Stimulated activated memory B cell treated with anti-CD40 and anti-IgM and Interleukin-4, amounts not matched to agents 10 μg/mL and 1 μg/mL and 100 μg/mL, for 72 hours (primary cell): ENCODE data around the gene PEA15.

Experiments
- ATAC-seq: fragments of 150-1000 bp; cut with Tn5 transposase; 2 replicates; pipeline ENCODE4 v1.10.0; 2021
- H3K27ac Mint-ChIP-seq: one replicate; pipeline ENCODE4 v1.8.0; 2022; ENCODE audit warnings: mild to moderate bottlenecking, mixed read lengths
- H3K27me3 Mint-ChIP-seq: one replicate; pipeline ENCODE4 v1.8.0; 2022; ENCODE audit warnings: mixed read lengths
- H3K36me3 Mint-ChIP-seq: one replicate; pipeline ENCODE4 v1.8.0; 2022; ENCODE audit warnings: mixed read lengths
- H3K4me1 Mint-ChIP-seq: one replicate; pipeline ENCODE4 v1.8.0; 2022; ENCODE audit warnings: mixed read lengths
- H3K4me3 Mint-ChIP-seq: one replicate; pipeline ENCODE4 v1.8.0; 2022; ENCODE audit warnings: mild to moderate bottlenecking, moderate library complexity, mixed read lengths
- H3K9me3 Mint-ChIP-seq: one replicate; pipeline ENCODE4 v1.8.0; 2022; ENCODE audit warnings: mixed read lengths

Gene PEA15

DNA sequence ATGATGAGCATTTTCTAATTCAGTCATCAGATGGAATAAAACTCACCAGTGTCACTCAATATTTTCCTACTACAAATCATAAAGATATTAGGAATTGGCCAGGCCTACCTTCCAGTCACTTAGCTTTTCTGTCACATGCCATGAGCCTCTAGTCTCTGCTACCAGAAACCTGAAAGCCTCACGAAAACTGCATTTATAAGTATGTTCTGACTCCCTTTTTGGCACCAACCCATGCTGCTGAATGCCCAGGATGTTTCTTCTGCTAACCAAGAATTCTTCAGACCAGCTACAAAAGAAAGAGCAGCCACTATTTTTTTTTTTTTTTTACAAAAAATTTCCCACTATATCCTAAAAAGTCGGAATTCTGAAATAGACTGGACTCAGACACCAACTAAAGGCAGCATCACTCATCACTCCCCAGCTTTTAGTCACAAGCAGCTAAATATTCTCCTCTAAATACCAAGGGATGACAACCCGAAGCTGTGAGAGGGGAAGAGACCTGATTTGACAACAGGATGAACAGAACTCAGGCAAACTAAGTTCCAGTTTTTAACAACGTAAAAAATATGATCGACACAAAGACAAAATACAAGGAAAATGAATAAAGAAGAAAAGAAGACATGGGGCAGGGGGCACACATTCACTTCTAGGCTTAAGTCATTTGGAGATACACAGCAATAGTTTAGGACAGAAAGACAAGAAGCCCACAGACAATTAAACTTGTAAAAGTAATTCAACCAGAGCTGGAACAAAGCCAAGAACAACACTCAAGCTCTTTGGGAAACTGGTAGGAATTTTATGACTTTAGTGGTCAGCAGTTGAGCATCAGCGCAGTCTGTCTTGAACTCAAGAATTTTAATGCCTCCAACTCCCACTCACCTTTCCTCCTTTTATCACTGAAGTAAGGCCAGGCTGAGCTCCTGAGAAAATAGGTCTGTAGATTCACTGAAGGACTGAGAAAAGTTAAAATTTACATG is 55.5 kb downstream of the PEA15 start:
- ATAC-seq, result no peak
- Mint-ChIP-seq H3K36me3 (peaks cover 11% of the 10 kb centered on the region), H3K4me3 (peak overlapping the region; percentile 98), H3K4me1 (peaks cover 52% of the 10 kb centered on the region), H3K9me3 (no peaks in the 10 kb centered on the region), H3K27me3 (no peaks in the 10 kb centered on the region), H3K27ac (peak overlapping the region; percentile 99)

DNA sequence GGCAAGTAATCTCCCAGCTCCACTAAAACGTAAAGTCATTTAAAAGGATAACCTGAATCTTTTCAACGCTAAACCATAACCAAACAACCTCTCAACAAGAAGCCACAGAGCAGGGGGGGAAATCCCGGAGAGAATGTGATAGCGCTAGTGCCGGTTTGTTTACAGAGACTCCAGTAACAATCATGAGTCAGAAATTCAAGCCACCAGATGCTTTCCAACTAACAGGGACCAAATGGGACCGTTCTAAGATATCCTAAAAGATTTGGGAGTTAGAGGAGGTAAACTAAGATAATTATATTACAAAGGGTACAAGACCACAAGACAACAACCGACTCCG is 56.3 kb downstream of the PEA15 start:
- ATAC-seq, result peak; percentile 59
- H3K4me3 Mint-ChIP-seq, result peak overlapping the region; percentile 98
- peak overlapping the region; percentile 99 for H3K27ac Mint-ChIP-seq
- peaks cover 11% of the 10 kb centered on the region for H3K36me3 Mint-ChIP-seq
- peaks cover 52% of the 10 kb centered on the region for H3K4me1 Mint-ChIP-seq
- no peaks in the 10 kb centered on the region for H3K9me3 Mint-ChIP-seq
- no peaks in the 10 kb centered on the region for H3K27me3 Mint-ChIP-seq

DNA sequence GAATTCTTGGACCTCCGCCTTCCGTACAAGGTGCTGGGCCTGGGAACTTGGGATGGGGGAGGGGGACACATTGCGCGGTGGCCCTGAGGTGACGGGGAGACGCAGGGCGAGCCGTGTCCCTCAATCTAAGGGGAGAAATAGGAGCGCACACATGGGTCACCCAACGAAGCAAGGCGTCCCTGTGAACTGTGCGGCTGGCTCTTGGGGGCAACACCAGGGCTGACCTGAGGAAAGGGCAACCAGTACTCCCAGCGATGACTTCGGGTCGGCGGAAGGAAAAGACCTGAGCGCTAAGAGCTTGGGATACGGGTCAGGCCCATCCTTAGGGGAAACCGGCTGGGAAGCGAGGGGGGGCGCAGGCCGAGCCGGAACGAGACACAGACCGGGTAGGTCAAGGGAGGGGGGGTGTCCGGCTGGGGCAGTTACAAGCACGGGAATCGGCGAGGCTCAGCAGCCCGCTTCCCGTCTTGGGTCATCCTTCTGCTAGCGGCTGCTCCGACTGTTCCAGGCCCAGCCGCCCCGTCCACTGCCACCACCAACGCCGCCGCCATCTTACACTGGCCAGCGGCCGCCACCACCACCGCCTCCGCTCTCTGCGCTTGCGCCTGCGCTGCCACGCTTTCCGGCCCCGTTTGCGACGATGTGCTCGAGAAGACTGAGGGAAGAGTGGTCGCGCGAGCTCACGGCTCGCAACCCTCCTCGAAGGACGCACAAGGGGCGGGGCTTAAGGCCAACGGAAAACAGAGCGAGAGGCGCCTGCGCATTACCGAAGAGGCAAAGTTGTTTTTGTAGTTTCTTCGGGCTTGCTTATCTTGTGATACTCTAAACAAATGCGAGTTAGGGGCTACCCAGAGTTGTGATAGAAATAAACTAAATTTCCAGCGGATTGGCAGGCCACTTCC is 57.0 kb downstream of the PEA15 start, which contains the start of gene DCAF8:
Gene DCAF8 (minus strand): TSS at position 657 of the 902 bp plus-strand sequence. CDS start 18,541 bp downstream, outside the sequence.
- H3K27ac Mint-ChIP-seq, result peak within 1 kb of the TSS; percentile 99

GRCh38 chr1:160264795-160265307 is 59.7 kb downstream of the PEA15 start:
- no peak overlapping the region for H3K4me3 Mint-ChIP-seq
- H3K27me3 Mint-ChIP-seq, result no peaks in the 10 kb centered on the region
- peaks cover 6% of the 10 kb centered on the region for H3K36me3 Mint-ChIP-seq
- peaks cover 31% of the 10 kb centered on the region for H3K4me1 Mint-ChIP-seq
- no peaks in the 10 kb centered on the region for H3K9me3 Mint-ChIP-seq
- no peak for ATAC-seq
- H3K27ac Mint-ChIP-seq, result no peak overlapping the region

More for the DNA sequence above, 57.0 kb downstream of the PEA15 start, which contains the start of gene DCAF8:
- Mint-ChIP-seq H3K36me3 (peaks cover 11% of the 10 kb centered on the region), H3K4me1 (peaks cover 52% of the 10 kb centered on the region), H3K9me3 (no peaks in the 10 kb centered on the region), H3K27me3 (no peaks in the 10 kb centered on the region), H3K4me3 (peak within 1 kb of the TSS; percentile 98)
- ATAC-seq, result peak; percentile 96
